Chondrocyte (in vitro differentiated cells): ENCODE results near the gene TFAP2A. TPM values are rescaled to one million over a fixed set of nuclear protein-coding genes. Genes with fewer than 3 reads are reported as not detected.

Experiments used
- DNase-seq: peaks from one replicate; pipeline ENCODE4 v3.0.0; 2021; ENCODE audit warnings: mixed read lengths, low spot score
- H3K27ac Mint-ChIP-seq: one replicate; pipeline ENCODE4 v1.8.0; 2021; ENCODE audit warnings: mild to moderate bottlenecking, moderate library complexity, mixed read lengths; ENCODE audit not compliant: unreplicated experiment
- H3K27me3 Mint-ChIP-seq: 2 replicates; pipeline ENCODE4 v1.8.0; 2021; ENCODE audit warnings: low read depth, mixed read lengths
- H3K36me3 Mint-ChIP-seq: 2 replicates; pipeline ENCODE4 v1.8.0; 2021; ENCODE audit warnings: low read depth, mixed read lengths
- H3K4me1 Mint-ChIP-seq: 2 replicates; pipeline ENCODE4 v1.8.0; 2021; ENCODE audit warnings: low read depth, mild to moderate bottlenecking, mixed read lengths
- H3K4me3 Mint-ChIP-seq: one replicate; pipeline ENCODE4 v1.8.0; 2021; ENCODE audit warnings: mild to moderate bottlenecking, moderate library complexity, mixed read lengths; ENCODE audit not compliant: unreplicated experiment
- H3K9me3 Mint-ChIP-seq: 2 replicates; pipeline ENCODE4 v1.8.0; 2021; ENCODE audit warnings: low read depth, mixed read lengths
- total RNA-seq: library from RNA; stranded (reverse); gene quantifications from 3 replicates; pipeline ENCODE4 v1.2.1, GENCODE V29; 2021
- TF ChIP-seq, protein P1 (sequence below): fragments of 200-600 bp; sonication (generic); IDR thresholded peaks from 2 replicates; pipeline ENCODE4 v1.5.0; 2021; ENCODE audit warnings: antibody characterized with exemption, mild to moderate bottlenecking, moderate library complexity

TFAP2A gene
- total RNA-seq, 1 donor from 2014 or later, result 1.4 TPM

DNA sequence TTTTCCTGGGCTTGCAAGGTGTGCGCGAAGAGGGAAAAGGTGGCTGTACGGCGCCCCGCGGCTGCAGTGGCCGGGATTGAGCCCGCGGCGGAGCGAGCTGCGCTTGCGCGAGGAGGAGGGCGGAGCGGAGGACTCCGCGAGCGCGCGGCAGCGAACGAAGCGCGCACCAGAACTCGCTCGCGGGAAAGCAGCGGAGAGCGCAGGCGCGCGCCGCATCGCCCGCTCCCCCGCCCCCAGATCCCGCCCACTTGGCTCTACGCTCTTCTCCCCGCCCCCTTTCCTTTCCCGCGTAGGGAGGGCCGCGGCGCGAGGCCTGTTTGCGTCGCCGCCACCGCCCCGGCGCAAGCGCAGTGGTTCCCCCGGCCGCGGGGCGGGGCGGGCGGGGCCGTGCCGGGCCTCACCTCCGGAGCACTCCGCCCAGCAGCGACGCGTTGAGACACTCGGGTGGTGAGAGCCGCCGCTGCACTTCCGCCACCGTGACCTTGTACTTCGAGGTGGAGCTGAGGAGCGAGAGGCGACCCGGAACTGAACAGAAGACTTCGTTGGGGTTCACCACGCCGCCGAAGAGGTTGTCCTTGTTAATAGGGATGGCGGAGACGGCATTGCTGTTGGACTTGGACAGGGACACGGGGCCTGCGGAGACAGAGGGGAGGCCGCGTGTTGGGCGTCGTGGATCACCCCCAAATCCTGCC, 10.6 kb downstream of the TFAP2A start:
- TF ChIP-seq, protein P1, sequence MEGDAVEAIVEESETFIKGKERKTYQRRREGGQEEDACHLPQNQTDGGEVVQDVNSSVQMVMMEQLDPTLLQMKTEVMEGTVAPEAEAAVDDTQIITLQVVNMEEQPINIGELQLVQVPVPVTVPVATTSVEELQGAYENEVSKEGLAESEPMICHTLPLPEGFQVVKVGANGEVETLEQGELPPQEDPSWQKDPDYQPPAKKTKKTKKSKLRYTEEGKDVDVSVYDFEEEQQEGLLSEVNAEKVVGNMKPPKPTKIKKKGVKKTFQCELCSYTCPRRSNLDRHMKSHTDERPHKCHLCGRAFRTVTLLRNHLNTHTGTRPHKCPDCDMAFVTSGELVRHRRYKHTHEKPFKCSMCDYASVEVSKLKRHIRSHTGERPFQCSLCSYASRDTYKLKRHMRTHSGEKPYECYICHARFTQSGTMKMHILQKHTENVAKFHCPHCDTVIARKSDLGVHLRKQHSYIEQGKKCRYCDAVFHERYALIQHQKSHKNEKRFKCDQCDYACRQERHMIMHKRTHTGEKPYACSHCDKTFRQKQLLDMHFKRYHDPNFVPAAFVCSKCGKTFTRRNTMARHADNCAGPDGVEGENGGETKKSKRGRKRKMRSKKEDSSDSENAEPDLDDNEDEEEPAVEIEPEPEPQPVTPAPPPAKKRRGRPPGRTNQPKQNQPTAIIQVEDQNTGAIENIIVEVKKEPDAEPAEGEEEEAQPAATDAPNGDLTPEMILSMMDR, result peak; percentile 80
- Mint-ChIP-seq H3K9me3 (no peaks in the 10 kb centered on the region), H3K36me3 (no peaks in the 10 kb centered on the region), H3K4me1 (peaks cover 59% of the 10 kb centered on the region), H3K4me3 (peak overlapping the region; percentile 80), H3K27ac (peak overlapping the region; percentile 87), H3K27me3 (peaks cover 19% of the 10 kb centered on the region)
- DNase-seq, result peak; percentile 99

DNA sequence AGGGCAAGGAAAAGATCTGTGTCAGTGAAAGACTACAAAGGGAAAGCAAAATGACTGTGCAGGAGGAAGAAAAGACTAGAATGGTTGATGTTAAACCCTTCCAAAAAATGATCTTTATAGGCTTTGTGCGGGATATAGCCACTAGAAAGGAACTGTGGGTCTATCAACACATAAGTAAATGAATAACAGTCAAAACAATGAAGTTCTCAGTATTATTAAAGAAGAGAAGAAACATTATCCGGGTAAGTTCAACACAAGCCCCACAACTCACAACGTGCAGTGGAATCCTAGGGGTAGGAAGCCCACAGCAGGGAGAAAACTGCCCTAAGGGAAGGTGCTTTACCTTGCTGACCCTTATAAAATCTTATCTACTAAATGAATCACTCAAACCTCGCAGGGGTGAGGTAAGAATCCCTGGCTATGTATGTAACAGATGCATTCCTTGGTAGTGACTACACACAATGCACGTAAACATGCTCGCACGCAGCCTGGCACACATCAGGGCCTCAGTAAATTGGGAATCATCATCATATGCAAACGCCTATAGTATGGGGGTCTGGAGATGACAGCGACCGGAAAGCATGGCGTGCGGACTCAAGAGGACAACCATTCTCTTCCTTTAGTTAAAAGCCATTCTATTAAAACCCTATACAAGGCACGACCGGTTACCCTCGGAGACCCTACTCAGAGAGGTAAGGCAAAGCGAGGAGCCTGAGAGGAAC, 11.3 kb downstream of the TFAP2A start:
- TF ChIP-seq, protein P1, result no peak
- no peak for DNase-seq
- Mint-ChIP-seq H3K4me1 (peaks cover 61% of the 10 kb centered on the region), H3K9me3 (no peaks in the 10 kb centered on the region), H3K36me3 (no peaks in the 10 kb centered on the region), H3K4me3 (peak overlapping the region; percentile 80), H3K27me3 (peaks cover 23% of the 10 kb centered on the region), H3K27ac (peak overlapping the region; percentile 13)

DNA sequence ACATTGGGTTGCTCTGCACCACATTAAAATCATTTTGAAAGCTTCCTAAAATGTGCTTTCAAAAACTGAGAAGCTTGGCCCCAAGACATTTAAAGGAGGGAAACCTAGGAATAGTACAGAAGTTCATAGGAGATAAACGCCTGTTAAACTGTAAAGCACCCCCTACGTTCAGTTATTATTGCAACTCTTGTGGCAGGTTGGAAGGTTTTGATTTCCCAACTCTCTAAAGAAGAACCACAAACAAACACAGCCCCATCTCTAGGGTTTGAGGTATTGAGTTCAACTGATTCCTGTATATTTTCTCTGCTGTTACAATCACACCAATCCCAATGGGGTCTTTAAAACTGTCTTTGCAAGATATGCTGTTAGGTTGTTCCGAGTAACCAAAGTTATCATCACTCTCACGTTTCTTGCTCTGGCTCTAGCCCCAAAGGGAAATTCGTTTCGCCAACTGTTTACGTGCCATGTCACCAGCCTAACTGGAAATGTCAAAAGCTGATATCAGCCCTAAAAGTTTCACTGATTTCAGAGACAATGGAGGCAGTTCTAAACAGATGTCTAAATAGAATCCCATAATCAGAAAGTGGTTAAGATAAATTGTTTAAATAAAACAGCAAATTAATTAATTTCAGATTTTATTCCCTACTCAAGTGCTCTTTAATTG, 12.1 kb downstream of the TFAP2A start:
- H3K4me1 Mint-ChIP-seq, result peaks cover 57% of the 10 kb centered on the region

DNA sequence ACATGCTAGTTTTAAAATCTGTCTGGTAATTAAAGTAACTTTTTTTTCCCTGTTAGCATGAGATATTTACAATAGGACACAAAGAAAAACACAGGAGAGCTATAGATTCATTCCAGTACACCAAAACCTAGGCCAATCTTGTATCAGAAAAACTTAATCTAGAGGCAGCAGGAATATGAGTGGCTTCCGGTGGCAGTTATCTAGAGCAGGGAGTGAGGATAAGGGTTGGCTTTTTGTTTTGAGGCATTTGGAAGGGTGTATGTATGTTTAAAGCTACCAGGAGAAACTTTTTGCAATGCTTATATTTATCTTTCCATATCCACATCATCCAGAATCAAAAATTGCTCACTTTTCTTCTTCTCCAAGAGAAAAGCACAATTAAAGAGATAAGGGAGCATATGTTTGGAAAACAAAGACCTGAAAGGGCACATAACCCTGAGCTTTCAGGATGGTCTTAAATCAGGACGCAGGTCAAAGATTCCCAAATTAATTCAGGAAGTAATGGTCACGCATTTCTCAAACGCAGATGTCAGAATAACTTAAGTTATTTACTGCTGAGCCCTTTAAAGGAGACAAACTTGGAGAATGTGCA, 13.1 kb downstream of the TFAP2A start:
- Mint-ChIP-seq H3K4me3 (no peak overlapping the region), H3K27me3 (peaks cover 12% of the 10 kb centered on the region), H3K27ac (no peak overlapping the region), H3K4me1 (peaks cover 46% of the 10 kb centered on the region), H3K36me3 (no peaks in the 10 kb centered on the region), H3K9me3 (no peaks in the 10 kb centered on the region)
- DNase-seq, result no peak
- TF ChIP-seq, protein P1, result no peak

More for the DNA sequence above, 12.1 kb downstream of the TFAP2A start:
- TF ChIP-seq, protein P1, result no peak
- H3K4me3 Mint-ChIP-seq, result peak overlapping the region; percentile 80
- no peak overlapping the region for H3K27ac Mint-ChIP-seq
- DNase-seq, result no peak
- H3K27me3 Mint-ChIP-seq, result peaks cover 21% of the 10 kb centered on the region
- no peaks in the 10 kb centered on the region for H3K36me3 Mint-ChIP-seq
- H3K9me3 Mint-ChIP-seq, result no peaks in the 10 kb centered on the region

DNA sequence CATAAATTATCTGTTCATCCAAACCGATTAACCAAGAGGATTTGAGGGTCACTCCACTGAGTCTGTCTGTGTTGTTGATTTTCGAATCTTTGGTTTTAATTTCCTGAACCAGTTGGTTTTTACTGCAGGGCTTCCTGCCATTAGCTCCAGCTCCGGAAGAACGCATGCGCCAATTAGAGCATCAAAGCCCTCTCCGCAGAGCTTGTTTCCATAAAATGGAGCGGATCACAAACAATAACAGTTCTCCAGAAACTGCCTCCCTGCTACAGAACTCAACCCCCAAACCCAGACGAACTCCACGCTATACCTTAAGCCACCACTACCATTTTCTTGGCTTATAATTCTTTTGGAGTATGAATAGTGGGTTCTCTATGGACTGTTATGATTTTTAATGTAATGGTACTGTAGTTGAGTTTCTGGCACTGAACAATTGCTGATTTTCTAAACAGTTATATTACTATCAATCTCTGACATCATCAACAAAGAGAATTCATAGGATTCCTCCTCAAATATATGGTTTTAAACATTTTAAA, 13.8 kb downstream of the TFAP2A start:
- no peaks in the 10 kb centered on the region for H3K9me3 Mint-ChIP-seq
- H3K27me3 Mint-ChIP-seq, result peaks cover 12% of the 10 kb centered on the region
- H3K4me1 Mint-ChIP-seq, result peaks cover 40% of the 10 kb centered on the region
- H3K27ac Mint-ChIP-seq, result no peak overlapping the region
- no peak for DNase-seq
- TF ChIP-seq, protein P1, result no peak
- no peaks in the 10 kb centered on the region for H3K36me3 Mint-ChIP-seq
- no peak overlapping the region for H3K4me3 Mint-ChIP-seq
